ENCODE results near the gene OSMR.

- TF ChIP-seq, protein P1, sequence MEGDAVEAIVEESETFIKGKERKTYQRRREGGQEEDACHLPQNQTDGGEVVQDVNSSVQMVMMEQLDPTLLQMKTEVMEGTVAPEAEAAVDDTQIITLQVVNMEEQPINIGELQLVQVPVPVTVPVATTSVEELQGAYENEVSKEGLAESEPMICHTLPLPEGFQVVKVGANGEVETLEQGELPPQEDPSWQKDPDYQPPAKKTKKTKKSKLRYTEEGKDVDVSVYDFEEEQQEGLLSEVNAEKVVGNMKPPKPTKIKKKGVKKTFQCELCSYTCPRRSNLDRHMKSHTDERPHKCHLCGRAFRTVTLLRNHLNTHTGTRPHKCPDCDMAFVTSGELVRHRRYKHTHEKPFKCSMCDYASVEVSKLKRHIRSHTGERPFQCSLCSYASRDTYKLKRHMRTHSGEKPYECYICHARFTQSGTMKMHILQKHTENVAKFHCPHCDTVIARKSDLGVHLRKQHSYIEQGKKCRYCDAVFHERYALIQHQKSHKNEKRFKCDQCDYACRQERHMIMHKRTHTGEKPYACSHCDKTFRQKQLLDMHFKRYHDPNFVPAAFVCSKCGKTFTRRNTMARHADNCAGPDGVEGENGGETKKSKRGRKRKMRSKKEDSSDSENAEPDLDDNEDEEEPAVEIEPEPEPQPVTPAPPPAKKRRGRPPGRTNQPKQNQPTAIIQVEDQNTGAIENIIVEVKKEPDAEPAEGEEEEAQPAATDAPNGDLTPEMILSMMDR (IDR thresholded peaks at IDR 0.05), result peak; percentile 19 to 71 (median 59)
- no peak for TF ChIP-seq POLR2A (IDR thresholded peaks at IDR 0.05)
Measured at GRCh38 chr5:38809388-38810359, 36.1 kb upstream of the OSMR start.

Data from Peyer's patch (tissue), 4 donors.